ENCODE measurements around the gene MAD2L2.
A peak's percentile ranks its signal among the peaks of the same experiment; 100 is the strongest.

MAD2L2 gene

DNA sequence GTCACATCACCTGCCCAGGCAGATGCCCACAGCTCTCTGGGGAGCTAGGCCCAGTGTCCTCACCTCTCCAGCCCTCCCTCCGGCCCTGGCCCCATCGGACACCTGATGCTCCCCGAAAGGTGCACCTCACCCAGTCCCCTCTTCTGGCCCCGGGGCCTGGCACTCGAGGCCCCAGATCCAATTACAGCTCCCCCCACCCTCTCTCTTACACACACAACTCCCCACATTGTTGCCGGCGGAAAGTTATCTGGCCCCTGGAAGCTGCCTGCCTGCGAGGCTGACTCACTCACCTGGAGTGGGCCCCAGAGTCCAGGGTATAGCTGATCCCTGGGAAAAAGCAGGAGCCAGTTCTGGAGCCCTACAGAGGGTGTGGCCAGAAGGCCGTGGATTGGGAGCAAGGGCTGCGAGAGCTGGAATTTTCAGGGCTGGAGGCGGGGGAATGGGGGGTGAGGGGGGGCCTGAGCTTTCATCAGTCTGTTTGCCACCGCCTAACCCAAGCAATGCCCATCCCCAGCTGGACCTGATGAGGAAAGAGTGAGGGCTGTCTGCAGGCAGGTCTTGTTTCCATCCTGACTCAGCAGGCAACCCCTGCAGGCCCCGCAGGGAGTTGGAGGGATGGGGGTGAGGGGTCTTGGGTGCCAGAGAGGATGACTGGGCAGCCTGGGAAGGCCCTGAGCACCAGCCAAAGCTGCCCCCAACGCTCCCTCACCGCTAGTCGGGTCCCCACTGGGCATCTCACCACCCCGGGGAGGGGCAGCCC, 27.7 kb downstream of the MAD2L2 start:
- DNase-seq (ENCODE audit: low read depth in 2 of 2): no peak

DNA sequence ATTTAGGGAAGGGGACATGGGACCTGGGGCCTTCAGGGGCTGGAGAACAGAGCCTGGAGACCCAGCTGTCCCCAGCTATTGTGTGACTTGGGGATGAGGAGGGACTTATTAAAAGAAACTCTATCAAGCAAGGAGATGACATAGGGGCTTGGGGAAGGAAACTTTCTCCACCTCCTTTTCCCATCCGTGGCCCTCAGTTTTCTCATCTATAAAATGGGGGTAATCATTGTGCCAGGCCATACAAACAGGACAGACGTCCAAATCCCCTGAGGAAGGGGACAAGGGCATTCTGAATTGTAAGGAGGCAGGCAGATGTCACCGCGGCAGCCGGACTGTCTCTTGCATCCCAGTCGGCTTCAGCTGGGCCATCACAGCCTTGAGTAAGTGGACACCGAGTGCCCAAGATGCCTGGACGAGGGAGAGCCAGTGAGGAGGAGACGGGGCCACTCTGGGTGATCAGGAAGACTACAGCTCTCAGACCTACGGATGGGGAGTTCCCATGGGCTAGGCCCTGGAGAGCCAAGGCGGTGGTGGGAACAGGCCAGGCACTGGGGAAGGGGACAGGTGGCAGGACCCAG, 28.7 kb downstream of the MAD2L2 start:
- DNase-seq (ENCODE audit: low read depth in 2 of 2): no peak

DNA sequence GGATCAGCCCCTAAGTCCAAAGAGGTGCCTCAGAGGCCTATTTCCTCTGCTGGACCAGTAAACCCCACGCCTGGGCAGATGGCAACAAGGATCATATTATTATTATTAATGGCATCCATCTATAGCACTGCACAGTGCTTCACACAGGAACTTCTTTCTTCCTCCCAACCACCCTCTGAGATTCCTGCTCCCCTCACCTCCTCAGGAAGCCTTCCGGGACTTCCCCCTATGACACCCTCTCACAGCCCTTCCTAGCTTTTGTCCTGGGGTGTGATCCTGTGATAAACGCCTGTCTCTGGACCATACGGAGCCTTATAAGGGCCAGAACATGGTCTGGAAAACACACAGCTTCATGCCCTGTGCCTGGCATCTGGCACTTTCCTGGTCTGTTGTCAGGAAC, 29.9 kb downstream of the MAD2L2 start:
- DNase-seq (ENCODE audit: low read depth in 2 of 2): no peak

DNA sequence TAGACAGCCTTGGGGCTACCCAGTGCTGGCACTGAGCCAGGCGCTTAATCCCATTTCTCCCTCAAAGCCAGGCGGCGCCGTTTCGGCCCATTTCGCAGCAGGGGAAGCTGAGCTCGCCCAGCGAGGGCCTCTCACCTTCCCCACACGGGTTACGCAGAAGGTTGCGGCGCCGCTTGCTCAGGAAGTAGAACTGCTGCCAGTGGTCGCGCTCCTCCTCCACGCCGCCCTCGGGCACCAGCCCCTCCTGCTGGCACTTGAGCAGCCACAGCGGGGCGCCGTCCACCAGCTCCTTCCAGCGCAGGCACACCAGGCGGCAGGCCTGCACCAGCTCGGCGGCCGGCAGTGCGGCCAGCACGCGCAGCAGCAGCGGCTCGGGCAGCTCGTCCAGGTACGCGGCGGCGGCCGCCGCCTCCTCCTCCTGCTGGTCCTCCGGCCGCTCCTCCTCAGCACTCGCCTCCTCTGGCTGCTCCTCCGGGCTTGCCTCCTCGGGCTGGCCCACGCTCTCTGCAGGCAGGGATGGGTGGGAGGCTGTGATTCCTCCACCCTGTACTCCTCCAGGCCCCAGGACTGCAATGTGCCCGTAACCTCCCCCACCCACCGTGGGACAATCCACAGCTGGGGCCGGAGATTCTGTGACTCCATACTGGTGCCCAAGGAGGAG, 30.5 kb downstream of the MAD2L2 start:
- DNase-seq (ENCODE audit: low read depth in 2 of 2): peak; percentile 80

DNA sequence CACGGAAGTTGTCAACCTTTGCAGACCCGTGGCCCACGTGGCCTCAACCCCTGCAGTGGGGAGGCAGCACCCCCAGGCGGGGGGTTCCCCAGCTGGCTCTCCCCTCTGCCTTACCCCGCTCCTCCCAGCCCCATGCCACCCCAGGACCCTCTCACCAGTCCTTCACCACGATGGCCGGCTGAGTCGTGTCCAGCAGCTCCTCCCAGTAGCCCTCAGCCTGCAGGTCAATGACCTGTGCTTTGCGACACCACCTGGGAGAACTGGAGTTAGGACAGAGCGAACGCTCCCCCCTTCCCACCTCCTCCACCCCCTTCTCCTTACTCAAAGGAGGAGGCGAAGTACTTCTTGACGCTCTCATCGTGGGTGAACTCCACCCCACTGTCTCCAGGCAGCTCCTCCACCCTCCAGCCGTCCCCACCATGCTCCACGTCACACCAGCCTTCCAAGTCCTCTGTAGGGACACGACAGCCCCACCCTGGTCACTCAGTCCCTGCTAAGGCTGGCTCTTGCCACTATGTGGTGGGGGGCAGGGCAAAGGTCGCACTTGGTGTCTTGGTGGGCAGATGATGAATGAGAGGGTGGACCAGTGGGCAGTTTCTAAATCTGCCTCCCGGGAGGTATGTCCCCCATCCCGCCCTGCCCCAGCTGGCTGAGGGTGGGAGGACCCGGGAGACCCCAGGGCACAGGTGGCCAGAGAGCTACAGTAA, 31.2 kb downstream of the MAD2L2 start:
- DNase-seq (ENCODE audit: low read depth in 2 of 2): no peak

DNA sequence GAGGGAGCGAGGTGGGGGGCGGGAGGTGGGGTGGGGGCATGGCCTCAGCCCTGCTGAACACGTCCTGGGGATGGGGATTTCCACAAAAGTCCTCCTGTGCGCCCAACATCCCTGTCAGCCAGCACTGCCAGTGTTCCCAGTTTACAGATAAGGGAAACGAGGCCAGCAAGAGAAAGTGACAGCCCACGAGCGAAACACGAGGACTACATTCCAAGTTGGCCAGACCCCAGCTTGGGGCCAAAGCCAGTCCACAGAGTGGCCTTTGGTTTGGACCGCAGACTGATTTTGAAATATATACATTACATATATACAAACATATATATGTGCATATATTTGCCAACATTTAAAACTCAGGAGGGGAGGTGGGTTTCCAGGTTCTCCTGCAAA, 31.7 kb downstream of the MAD2L2 start:
- no peak for DNase-seq (ENCODE audit: low read depth in 2 of 2)

DNA sequence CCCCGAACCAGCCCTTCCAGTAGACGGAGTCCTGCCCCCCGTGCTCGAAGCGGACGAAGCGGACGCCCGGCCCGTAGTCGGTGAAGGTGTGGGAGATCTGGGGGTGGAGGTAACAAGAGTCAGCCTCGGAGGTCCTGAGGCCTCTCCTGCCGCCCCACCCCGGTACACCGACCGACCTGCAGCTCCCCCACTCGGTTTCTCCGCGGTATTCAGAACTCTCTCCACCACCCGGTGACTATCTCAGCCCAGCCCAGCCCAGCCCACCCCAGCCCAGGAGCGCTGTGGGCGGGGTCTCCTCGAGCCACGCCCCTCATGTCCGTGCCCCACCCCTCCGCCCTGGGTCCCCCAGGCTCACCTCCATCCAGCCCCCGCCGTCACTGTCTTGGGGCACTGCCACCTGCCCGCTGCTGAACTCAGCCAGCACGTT, 32.2 kb downstream of the MAD2L2 start:
- DNase-seq (ENCODE audit: low read depth in 2 of 2): peak in 1 of 2 donors; percentile 32

DNA sequence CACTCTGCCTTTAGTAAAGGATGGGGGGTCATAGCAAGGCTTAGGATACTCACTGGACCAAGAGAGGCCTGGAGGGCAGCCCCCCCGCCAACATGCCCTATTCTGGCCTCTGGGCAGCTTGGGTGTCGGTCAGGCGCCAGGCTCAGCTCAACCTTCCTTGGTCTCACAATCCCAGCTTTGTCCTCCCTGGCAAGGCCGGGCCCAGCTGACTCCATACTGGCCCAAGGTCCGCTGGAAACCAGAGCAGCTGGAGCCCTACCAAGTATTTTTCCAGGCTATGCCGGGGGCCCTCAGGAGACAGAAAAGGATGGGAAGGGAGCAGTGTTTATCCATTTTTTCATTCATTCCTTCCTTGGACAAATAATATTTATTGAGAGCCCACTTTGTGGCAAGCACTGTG, 32.9 kb downstream of the MAD2L2 start:
- no peak for DNase-seq (ENCODE audit: low read depth in 2 of 2)

DNA sequence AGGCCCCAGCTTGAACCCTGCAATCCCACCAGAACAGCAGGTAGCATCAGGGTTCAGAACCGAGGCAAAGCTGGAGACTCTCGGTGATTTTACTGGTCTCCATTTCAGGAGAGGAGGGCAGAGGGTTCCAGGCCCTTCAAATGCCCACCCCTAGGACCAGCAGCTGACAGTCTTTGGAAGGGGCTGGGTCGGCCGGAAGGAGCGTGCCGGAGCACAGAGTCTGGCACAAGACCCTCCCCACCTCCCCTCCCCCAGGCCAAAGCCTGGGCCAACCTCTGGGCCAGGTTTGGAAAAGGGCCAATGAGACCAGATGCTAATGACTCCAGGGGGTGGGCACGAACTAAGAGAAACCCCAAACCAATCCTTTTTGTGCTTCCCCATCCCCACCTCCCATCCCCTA, 33.6 kb downstream of the MAD2L2 start:
- no peak for DNase-seq (ENCODE audit: low read depth in 2 of 2)

DNA sequence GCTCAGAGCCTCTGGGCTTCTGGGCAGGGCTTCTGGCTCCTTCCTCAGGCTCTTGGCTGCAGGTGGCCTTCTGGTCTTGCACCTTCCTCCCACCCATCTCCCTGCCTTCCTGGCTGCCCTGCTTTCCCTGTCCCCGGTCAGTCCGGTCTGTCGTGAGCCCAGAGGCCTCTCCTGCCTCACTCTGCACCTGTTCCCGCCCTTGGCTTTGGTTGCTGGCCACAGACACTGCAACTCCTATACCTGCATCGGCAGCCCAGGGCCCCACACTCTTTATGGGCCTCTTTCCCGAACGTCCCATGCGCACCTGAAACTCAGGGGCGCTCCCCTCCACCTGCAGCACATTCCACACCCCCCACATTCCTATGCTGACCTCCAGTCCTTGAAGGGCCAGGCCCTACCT, 34.6 kb downstream of the MAD2L2 start:
- DNase-seq (ENCODE audit: low read depth in 2 of 2): no peak

DNA sequence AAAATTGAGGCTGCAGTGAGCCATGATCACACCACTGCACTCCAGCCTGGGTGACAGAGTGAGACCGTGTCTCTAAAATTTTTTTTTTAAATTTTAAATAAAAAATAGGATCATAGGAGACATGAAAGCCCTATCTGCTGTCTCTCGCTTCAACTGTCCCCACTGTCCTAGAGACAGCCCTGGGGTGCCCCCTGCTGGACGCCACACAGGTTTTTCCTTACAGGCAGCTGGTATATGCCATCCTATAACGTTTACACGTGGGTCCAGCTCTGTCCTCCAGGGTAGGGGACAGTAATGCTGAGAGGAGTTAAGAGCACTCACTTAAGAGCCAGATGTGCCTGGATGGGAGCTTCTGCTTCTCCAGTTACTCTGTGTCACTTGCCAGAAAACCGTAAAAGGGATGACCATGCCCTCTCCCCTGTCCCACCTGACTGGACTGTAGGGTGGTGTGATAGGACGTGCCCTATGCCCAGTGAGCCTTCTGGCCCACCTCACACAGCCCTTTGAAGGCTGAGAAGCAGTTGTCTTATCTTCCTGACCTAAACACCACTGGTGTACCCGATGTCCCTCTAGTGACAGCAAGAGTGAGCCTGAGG, 35.2 kb downstream of the MAD2L2 start:
- DNase-seq (ENCODE audit: low read depth in 2 of 2): peak; percentile 80 to 82

DNA sequence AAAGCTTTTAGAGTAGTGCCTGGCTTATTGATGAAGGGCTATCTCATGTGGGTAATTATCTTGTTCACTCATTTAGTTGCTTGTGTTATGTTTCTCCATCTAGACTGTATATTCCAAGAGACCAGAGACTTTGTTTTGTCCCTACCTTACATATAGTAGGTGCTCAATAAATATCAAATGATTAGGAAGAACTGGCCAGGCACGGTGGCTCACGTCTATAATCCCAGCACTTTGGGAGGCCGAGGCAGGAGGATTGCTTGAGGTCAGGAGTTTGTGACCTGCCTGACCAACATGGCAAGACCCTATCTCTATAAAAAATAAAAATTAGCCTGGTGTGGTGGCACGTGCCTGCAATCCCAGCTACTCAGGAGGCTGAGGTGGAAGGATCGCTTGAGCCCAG, 35.7 kb downstream of the MAD2L2 start:
- no peak for DNase-seq (ENCODE audit: low read depth in 2 of 2)

DNA sequence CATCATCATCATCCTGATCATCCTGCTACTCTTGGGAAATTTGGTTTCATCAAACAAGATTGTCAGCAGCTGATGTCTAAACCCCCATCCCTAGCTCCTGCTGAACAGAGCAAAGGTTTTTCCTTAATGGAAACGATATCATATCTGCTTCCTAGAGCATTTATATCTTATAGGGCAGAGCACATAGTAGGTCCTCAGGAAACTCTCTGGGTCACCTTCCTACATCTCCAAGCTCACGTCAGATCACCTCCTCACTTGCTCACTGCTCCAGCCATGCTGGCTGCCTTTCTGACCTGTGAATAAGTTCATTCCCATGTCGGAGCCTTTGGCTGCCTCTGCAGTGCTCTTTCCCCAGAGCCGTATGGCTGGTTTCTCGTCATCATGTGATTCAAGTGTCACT, 37.2 kb downstream of the MAD2L2 start:
- no peak for DNase-seq (ENCODE audit: low read depth in 2 of 2)

DNA sequence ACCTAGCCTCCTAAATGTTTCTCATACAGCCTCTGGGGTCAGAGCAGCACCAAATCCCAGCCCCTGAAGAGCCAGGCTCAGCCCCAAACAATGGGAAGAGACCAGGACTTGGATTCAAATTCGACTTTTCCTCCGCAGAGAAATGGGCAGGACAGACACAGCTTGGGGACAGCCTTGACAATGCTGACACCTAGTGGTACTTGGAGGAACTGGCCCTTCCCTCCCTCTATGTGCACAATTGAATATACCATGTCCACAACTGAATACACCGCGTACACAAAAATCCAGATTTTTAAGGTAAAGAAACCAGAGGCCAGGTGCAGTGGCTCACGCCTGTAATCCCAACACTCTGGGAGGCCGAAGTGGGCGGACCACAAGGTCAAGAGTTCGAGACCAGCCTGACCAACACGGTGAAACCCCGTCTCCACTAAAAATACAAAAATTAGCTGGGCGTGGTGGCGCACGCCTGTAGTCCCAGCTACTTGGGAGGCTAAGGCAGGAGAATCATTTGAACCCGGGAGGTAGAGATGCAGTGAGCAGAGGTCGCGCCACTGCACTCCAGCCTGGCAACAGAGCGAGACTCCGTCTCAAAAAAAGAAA, 38.4 kb downstream of the MAD2L2 start:
- peak; percentile 18 to 57 for DNase-seq (ENCODE audit: low read depth in 2 of 2)

DNA sequence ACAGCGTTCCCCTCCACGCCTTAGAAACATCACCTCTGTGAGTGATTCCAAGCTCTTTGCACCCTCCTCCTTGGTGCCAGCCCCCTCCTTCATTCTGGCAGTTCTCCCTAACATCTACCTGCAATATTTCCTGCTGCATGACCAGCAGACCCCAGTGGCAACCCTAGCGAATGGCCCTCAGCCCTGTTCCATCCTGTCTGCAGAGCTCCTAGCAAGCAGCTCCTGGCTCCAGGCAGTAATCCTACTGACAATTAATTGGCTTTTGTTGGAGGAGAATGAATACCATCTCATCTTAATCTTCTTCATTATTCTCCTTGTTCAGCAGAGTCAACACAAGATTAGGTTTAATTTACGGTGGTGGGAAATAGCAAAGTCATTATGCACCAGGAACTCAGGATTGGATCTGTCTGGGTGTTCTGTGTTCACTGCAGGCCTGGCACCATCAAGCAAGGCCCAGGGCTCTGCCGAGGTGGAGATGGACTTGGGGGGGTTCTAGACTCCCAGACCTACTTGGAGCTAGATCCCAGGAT, 39.1 kb downstream of the MAD2L2 start:
- no peak for DNase-seq (ENCODE audit: low read depth in 2 of 2)

DNA sequence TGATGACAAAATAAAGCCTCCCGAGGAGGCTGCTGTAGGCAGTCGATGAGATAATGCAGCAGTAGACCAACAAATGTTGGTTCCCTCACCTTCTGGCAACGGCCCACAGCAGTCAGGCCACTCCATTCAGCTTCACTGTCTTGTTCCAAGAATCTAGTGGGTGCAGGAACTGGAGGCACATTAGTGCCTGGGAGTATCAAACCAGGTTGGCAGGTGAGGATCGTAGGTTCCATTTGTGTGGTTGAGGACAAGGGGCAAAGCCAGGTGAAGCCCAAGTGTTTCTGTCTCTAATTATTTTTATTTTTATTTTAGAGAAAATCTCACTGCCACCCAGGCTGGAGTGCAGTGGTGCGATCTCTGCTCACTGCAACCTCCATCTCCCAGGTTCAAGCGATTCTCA, 40.0 kb downstream of the MAD2L2 start:
- DNase-seq (ENCODE audit: low read depth in 2 of 2): no peak

DNA sequence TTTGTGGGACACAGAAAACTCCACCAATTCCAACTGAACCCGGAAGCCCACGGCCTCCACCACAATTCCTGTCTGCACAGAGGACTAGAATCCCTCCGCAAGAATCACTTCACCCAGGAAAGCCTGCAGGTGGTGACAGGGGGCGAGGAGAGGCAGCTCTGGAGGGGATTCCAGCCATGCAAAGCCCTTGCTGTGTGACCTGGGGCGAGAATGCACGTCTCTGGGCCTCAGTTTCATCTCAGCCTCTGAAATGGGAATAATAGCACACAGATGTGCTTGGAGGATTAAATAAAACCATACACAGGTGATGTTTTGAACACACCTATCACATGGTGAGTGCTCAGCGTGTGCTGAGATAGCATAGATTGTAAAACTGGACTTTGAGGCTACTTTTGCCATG, 40.8 kb downstream of the MAD2L2 start:
- DNase-seq (ENCODE audit: low read depth in 2 of 2): no peak

DNA sequence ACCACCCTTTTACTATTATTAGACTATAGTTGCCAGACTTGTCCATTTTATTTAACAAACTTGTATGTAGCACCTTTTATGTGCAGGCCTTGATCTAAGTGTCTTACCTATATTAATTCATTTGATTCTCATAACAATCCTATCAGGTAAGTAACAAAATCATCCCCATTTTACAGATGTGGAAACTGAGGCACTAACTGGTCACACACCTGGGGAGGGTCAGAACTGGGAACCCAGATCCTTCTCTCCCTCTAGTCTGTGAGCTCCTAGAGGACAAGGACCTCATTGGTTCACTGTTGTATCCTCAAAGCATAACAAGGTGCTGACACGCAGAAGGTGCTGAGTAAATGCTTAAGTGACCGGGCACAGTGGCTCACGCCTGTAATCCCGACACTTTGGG, 41.6 kb downstream of the MAD2L2 start:
- DNase-seq (ENCODE audit: low read depth in 2 of 2): no peak

DNA sequence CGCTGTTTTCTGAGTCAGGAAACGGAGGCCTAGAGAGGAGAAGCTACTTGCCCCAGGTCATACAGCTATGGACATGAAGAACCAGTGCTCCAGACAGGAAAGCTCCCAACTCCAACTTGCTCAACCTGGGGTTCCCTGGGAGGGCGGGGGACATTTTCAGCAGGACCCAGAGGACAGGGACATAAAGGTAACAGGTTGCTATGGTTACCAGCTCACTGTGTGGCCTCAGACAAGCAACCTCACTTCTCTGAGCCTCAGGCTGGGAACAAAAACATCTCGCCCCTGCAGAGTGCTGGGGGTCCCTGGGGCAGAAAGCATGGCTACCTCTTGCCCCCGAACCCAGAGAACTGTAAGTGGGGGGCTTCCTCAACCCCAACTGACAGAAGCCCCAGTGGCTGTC, 42.8 kb downstream of the MAD2L2 start:
- DNase-seq (ENCODE audit: low read depth in 2 of 2): no peak

DNA sequence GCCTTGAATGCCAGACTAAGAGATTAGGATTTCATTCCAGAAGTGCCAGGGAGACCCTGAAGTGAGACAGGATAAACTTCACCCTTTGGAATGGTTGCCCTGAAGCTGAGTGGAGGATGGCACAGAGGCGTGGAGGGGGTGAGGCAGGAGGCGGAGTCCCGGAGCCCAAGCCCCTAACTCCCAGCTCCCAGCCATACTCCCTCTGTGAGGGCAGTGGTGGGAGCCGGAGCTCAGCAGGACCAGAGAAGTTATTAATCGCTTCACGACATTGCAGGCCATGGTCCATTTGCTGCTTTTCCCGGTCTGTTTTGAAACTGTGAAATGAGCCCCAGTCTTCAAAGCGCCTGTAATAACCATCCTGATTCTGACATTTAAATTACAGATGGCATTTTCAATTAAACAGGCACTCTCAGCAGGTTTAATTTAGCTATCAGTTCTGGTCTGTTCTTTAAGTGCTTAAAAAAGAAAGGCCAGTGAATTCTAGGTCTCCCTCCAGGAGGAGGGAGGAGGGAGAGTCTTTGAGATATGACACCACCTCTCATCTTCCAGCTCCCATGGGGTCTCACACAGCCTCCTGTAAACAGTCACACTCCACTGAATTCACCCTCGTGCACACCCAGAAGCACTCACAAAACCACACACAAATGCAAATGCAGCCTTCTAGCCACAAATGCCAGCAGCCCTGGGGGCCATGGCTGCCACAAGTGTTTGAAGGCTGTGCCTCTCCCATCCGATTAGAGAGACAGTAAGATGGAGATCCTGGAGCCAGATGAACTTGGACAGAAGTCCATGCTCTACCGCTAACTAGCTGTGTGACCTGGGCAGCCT, 46.4 kb downstream of the MAD2L2 start:
- DNase-seq (ENCODE audit: low read depth in 2 of 2): no peak
